ENCODE results near the gene SRA1. TPM values are rescaled to one million over a fixed set of nuclear protein-coding genes. Genes with fewer than 3 reads are reported as not detected.

SRA1 gene
- total and polyA plus RNA-seq, 2 of the 4 experiments (the other 2 are of a cell fraction) = 52.9 to 54.8 TPM

DNA sequence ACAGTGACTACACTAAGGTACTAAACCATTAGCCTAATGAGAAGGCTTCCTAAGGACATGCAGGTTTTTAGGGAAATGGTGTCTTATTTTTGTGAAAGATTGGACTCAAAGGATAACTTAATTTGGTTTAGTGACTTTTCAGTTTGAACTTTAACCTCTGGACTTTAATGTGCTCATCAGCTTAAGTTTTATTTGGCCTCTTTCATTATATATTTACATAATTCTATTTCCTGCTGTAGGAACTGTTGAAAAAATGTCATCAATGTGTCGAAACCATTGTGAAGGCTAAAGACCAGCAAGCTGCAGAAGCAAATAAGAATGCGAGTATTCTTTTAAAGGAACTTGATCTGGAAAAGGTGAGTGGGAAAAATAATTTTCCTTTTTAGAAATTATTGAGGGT is 44.1 kb downstream of the SRA1 start:
- Histone ChIP-seq H2BK5ac (ENCODE audit: low read depth, low read length, poor library complexity, severe bottlenecking) (no peak overlapping the region), H3K14ac (replicated peaks; ENCODE audit: low read depth, low read length) (no peak overlapping the region), H4K20me1 (ENCODE audit: insufficient read depth, low read length) (no peaks in the 10 kb centered on the region), H4K8ac (ENCODE audit: low read depth in 2 of 2, low read length in 2 of 2) (no peak overlapping the region), H3K23ac (ENCODE audit: low read depth, low read length) (no peak overlapping the region), H3K36me3 (ENCODE audit: control insufficient read depth, insufficient read depth, low read length) (peaks cover 29% of the 10 kb centered on the region), H3K4me3 (ENCODE audit: insufficient read depth, low read depth, low read length) (no peak overlapping the region), H2AK5ac (ENCODE audit: low read depth, low read length) (no peak overlapping the region), H3K27me3 (ENCODE audit: control insufficient read depth, insufficient read depth, low read length) (no peaks in the 10 kb centered on the region), H3K4me2 (ENCODE audit: low read depth, low read length) (no peak overlapping the region), H3K27ac (ENCODE audit: insufficient read depth, low read length) (no peak overlapping the region), H4K91ac (ENCODE audit: insufficient read depth, low read depth, low read length) (no peak overlapping the region), H3K79me1 (ENCODE audit: low read depth in 1 of 2, low read length in 2 of 2) (no peaks in the 10 kb centered on the region), H2AK9ac (replicated peaks; ENCODE audit: low read depth, low read length, poor library complexity) (no peak overlapping the region), H3K9ac (ENCODE audit: low read depth, low read length) (no peak overlapping the region), H4K5ac (ENCODE audit: low read depth, low read length) (no peak overlapping the region), H2AFZ (replicated peaks; ENCODE audit: low read length, poor library complexity) (no peak overlapping the region), H2BK120ac (ENCODE audit: low read depth, low read length) (no peak overlapping the region), H3K9me3 (ENCODE audit: control insufficient read depth, insufficient read depth, low read length) (no peaks in the 10 kb centered on the region), H3K9me1 (ENCODE audit: insufficient read depth, low read length) (no peaks in the 10 kb centered on the region; the same call in 1 of the 2 replicates), H2BK15ac (ENCODE audit: low read depth, low read length) (no peak overlapping the region), H2BK20ac (ENCODE audit: low read depth, low read length) (no peak overlapping the region), H3K4ac (ENCODE audit: low read depth, low read length) (no peak overlapping the region), H3K4me1 (ENCODE audit: control insufficient read depth, insufficient read depth, low read length) (no peaks in the 10 kb centered on the region), H3K56ac (ENCODE audit: extremely low read depth, insufficient read depth, low read length) (no peak overlapping the region), H3K18ac (ENCODE audit: low read depth, low read length) (no peak overlapping the region)
- TF ChIP-seq CEBPB (IDR thresholded peaks at IDR 0.05; ENCODE audit: low read depth, low read length) = no peak
- no peak for TF ChIP-seq NFE2L2 (IDR thresholded peaks at IDR 0.05; ENCODE audit: low read depth, low read length)
- no peak for TF ChIP-seq MAZ (IDR thresholded peaks at IDR 0.05; ENCODE audit: borderline replicate concordance, low read depth, low read length)
- TF ChIP-seq RAD21 (IDR thresholded peaks at IDR 0.05; ENCODE audit: low read length) = no peak
- TF ChIP-seq, protein P1, sequence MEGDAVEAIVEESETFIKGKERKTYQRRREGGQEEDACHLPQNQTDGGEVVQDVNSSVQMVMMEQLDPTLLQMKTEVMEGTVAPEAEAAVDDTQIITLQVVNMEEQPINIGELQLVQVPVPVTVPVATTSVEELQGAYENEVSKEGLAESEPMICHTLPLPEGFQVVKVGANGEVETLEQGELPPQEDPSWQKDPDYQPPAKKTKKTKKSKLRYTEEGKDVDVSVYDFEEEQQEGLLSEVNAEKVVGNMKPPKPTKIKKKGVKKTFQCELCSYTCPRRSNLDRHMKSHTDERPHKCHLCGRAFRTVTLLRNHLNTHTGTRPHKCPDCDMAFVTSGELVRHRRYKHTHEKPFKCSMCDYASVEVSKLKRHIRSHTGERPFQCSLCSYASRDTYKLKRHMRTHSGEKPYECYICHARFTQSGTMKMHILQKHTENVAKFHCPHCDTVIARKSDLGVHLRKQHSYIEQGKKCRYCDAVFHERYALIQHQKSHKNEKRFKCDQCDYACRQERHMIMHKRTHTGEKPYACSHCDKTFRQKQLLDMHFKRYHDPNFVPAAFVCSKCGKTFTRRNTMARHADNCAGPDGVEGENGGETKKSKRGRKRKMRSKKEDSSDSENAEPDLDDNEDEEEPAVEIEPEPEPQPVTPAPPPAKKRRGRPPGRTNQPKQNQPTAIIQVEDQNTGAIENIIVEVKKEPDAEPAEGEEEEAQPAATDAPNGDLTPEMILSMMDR (conservative IDR thresholded peaks at IDR 0.05; ENCODE audit: low read depth, low read length) = no peak
- TF ChIP-seq POLR2A (IDR thresholded peaks at IDR 0.05; ENCODE audit: low read depth, low read length) = no peak
- no peak for TF ChIP-seq MAFK (IDR thresholded peaks at IDR 0.05; ENCODE audit: low read depth, low read length)
- no peak for TF ChIP-seq CHD1 (IDR thresholded peaks at IDR 0.05; ENCODE audit: low read depth, low read length)
- TF ChIP-seq FOS (IDR thresholded peaks at IDR 0.05; ENCODE audit: low read depth, low read length) = no peak
- no peak for TF ChIP-seq SMC3 (IDR thresholded peaks at IDR 0.05; ENCODE audit: low read depth, low read length)
- TF ChIP-seq RFX5 (IDR thresholded peaks at IDR 0.05; ENCODE audit: low read depth, low read length) = no peak
- TF ChIP-seq, protein P2, sequence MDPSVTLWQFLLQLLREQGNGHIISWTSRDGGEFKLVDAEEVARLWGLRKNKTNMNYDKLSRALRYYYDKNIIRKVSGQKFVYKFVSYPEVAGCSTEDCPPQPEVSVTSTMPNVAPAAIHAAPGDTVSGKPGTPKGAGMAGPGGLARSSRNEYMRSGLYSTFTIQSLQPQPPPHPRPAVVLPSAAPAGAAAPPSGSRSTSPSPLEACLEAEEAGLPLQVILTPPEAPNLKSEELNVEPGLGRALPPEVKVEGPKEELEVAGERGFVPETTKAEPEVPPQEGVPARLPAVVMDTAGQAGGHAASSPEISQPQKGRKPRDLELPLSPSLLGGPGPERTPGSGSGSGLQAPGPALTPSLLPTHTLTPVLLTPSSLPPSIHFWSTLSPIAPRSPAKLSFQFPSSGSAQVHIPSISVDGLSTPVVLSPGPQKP (IDR thresholded peaks at IDR 0.05; ENCODE audit: borderline replicate concordance, low read depth, low read length) = no peak
- in situ Hi-C loops (cut with MboI; ENCODE audit: low sequenced_read_pairs) (no loop called here), dilution Hi-C loops (cut with HindIII; ENCODE audit: low sequenced_read_pairs, unreplicated experiment) (no loop called here), intact Hi-C loops (cut with micrococcal nuclease) (no loop called here)
- DNase-seq = no peak
- ATAC-seq (ENCODE audit: low read depth) = no peak
- ChIA-PET POLR2A (ENCODE audit: unreplicated experiment) (interaction anchor here (0.6 kb wide), 1 partner anchor 52 kb away, joined by 4 read pairs; no protein-coding TSS in a partner anchor), CTCF (no interaction called here)
- no TSS peak for BruUV-seq (replicated peaks)
- no CpG with 5 or more reads among the region's 2 CpGs for WGBS, 2 experiments (ENCODE audit: extremely low coverage in 2 of 2, insufficient read length in 1 of 2)

Measured in IMR-90 (cell line).